DND-41 (cell line): ENCODE data around the gene PRKAG2.

Source experiments
- EZH2 ChIP-seq: IDR thresholded peaks from 3 replicates; pipeline ENCODE4 v1.6.1; 2012; ENCODE audit warnings: borderline replicate concordance, low read depth, mild to moderate bottlenecking, moderate library complexity, low read length, inconsistent platforms; ENCODE audit not compliant: severe bottlenecking
- TF ChIP-seq, protein P1 (sequence below): IDR thresholded peaks from 2 replicates; pipeline ENCODE4 v1.5.1; 2012; ENCODE audit warnings: borderline replicate concordance, low read length, moderate library complexity, mild to moderate bottlenecking; ENCODE audit not compliant: poor library complexity, severe bottlenecking; ENCODE audit errors: extremely low read depth

DNA sequence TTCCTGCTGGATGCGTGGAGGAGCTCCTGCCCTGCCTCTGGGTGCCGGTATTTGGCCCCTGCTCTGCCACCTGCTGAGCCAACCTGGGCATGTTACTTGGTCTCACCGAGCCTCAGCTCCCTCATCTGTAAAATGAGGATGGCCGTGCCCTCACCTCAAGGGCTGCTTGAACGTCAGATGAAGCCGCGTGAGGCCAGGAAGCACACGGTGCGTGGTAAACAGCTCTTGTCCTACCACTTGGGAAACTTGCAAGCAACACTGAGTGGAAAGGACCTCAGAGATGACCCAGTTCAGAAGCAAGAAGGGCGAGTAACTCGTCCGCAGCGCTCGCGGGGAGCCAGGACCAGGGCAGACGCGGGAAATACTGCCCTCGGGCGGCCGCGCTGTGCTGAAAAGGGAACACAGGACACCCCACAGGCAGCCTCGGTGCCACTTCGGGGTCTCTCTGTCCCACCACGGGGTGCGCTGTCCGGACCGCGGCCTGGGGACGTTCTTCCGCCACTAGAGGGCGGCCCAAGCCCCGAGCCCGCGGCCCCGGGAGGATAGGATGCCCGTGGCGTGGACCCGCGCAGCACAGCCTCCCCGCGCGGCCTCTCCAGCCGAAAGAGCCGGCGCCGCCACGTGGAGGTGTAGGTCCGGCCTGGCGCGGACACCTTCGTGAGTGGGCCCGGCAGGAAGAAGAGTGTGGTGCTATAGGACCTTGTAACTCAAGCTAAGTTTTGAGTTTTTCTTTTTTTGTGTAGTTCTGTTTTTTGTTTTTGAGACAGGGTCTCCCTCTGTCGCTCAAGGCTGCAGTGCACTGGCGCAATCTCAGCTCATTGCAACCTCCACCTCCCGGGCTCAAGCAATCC, 94.1 kb downstream of the PRKAG2 start:
- TF ChIP-seq, protein P1, sequence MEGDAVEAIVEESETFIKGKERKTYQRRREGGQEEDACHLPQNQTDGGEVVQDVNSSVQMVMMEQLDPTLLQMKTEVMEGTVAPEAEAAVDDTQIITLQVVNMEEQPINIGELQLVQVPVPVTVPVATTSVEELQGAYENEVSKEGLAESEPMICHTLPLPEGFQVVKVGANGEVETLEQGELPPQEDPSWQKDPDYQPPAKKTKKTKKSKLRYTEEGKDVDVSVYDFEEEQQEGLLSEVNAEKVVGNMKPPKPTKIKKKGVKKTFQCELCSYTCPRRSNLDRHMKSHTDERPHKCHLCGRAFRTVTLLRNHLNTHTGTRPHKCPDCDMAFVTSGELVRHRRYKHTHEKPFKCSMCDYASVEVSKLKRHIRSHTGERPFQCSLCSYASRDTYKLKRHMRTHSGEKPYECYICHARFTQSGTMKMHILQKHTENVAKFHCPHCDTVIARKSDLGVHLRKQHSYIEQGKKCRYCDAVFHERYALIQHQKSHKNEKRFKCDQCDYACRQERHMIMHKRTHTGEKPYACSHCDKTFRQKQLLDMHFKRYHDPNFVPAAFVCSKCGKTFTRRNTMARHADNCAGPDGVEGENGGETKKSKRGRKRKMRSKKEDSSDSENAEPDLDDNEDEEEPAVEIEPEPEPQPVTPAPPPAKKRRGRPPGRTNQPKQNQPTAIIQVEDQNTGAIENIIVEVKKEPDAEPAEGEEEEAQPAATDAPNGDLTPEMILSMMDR: peak; percentile 45
- TF ChIP-seq EZH2: no peak
